GM12878 (cell line): ENCODE data around the gene MINDY3.

Experiments used
- CBFB ChIP-seq: IDR thresholded peaks from 2 replicates; pipeline ENCODE4 v1.6.1; 2016; ENCODE audit warnings: antibody characterized with exemption, low read depth
- CHD1 ChIP-seq: IDR thresholded peaks from 2 replicates; pipeline ENCODE4 v1.6.1; 2012; ENCODE audit warnings: low read depth, low read length, improper control_type of control experiment
- LARP7 ChIP-seq: fragments of 450-650 bp; IDR thresholded peaks from 2 replicates; pipeline ENCODE4 v1.6.1; 2017; ENCODE audit warnings: mild to moderate bottlenecking
- MXI1 ChIP-seq: fragments of 150-350 bp; IDR thresholded peaks from 2 replicates; pipeline ENCODE4 v1.6.1; 2011; ENCODE audit warnings: low read depth, mild to moderate bottlenecking, inconsistent platforms, low read length, improper control_type of control experiment
- PAX8 ChIP-seq: fragments of 450-650 bp; IDR thresholded peaks from 2 replicates; pipeline ENCODE4 v1.6.1; 2017; ENCODE audit warnings: mild to moderate bottlenecking, moderate library complexity
- RAD21 ChIP-seq: IDR thresholded peaks from 2 replicates; pipeline ENCODE4 v1.6.1; 2011; ENCODE audit warnings: mild to moderate bottlenecking, low read depth, low read length, moderate library complexity; ENCODE audit not compliant: insufficient read depth
- ZBED1 ChIP-seq: IDR thresholded peaks from 2 replicates; pipeline ENCODE4 v1.6.1; 2016; ENCODE audit warnings: borderline replicate concordance
- ZNF274 ChIP-seq: IDR thresholded peaks from one replicate; pipeline ENCODE4 v1.8.0; 2011; ENCODE audit not compliant: insufficient read length, insufficient read depth
- TF ChIP-seq, protein P1 (sequence below), 3 experiments: IDR thresholded peaks in 2 of 3; conservative IDR thresholded peaks in 1 of 3; 2 replicates each; pipeline ENCODE4 v1.5.1; 2011; ENCODE audit warnings: low read depth in 3 of 3, low read length in 3 of 3, mild to moderate bottlenecking in 3 of 3, control low read depth in 2 of 3, moderate library complexity in 2 of 3, inconsistent platforms in 1 of 3, mixed read lengths in 1 of 3; ENCODE audit not compliant: control insufficient read depth in 2 of 3, insufficient read depth in 1 of 3; ENCODE audit errors: extremely low read depth in 1 of 3
- TF ChIP-seq, protein P2 (sequence below): IDR thresholded peaks from 2 replicates; pipeline ENCODE4 v1.6.1; 2012; ENCODE audit warnings: low read depth, low read length, improper control_type of control experiment
- TF ChIP-seq, protein P3 (sequence below): IDR thresholded peaks from 2 replicates; pipeline ENCODE4 v1.6.1; 2011; ENCODE audit warnings: borderline replicate concordance, low read depth, mild to moderate bottlenecking, moderate library complexity, low read length; ENCODE audit not compliant: insufficient read depth, poor library complexity, severe bottlenecking

DNA sequence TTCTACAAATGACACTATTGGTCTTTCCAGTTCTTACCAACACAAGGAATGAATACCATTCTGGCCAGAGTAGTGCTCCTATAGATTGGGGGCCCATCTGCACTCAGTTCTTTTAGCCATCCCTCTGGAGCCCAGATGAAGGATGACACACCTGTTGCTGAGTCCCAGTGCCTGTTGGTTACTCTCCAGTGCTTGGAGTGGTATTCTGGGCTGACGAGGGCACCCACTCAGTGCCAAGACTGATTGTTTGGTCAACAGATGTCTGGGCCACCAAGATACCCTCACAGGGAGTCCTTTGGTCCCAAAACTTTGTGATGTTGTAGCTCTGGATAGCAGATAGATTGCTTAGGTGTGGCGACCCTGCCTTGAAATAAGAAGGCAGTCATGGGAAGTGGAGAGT is 116.9 kb downstream of the MINDY3 start:
- TF ChIP-seq ZBED1 = no peak
- TF ChIP-seq MXI1 = no peak
- TF ChIP-seq, protein P1, sequence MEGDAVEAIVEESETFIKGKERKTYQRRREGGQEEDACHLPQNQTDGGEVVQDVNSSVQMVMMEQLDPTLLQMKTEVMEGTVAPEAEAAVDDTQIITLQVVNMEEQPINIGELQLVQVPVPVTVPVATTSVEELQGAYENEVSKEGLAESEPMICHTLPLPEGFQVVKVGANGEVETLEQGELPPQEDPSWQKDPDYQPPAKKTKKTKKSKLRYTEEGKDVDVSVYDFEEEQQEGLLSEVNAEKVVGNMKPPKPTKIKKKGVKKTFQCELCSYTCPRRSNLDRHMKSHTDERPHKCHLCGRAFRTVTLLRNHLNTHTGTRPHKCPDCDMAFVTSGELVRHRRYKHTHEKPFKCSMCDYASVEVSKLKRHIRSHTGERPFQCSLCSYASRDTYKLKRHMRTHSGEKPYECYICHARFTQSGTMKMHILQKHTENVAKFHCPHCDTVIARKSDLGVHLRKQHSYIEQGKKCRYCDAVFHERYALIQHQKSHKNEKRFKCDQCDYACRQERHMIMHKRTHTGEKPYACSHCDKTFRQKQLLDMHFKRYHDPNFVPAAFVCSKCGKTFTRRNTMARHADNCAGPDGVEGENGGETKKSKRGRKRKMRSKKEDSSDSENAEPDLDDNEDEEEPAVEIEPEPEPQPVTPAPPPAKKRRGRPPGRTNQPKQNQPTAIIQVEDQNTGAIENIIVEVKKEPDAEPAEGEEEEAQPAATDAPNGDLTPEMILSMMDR (IDR thresholded peaks at IDR 0.05 in 2 of 3, conservative IDR thresholded peaks at IDR 0.05 in 1 of 3; ENCODE audit: control insufficient read depth in 2 of 3, extremely low read depth in 1 of 3, insufficient read depth in 1 of 3, low read depth in 3 of 3, low read length in 3 of 3) = no peak
- TF ChIP-seq PAX8 = no peak
- no peak for TF ChIP-seq LARP7
- TF ChIP-seq, protein P2, sequence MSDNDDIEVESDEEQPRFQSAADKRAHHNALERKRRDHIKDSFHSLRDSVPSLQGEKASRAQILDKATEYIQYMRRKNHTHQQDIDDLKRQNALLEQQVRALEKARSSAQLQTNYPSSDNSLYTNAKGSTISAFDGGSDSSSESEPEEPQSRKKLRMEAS = no peak
- TF ChIP-seq, protein P3, sequence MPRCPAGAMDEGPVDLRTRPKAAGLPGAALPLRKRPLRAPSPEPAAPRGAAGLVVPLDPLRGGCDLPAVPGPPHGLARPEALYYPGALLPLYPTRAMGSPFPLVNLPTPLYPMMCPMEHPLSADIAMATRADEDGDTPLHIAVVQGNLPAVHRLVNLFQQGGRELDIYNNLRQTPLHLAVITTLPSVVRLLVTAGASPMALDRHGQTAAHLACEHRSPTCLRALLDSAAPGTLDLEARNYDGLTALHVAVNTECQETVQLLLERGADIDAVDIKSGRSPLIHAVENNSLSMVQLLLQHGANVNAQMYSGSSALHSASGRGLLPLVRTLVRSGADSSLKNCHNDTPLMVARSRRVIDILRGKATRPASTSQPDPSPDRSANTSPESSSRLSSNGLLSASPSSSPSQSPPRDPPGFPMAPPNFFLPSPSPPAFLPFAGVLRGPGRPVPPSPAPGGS = no peak
- TF ChIP-seq CBFB = no peak
- no peak for TF ChIP-seq RAD21
- TF ChIP-seq ZNF274 = no peak
- TF ChIP-seq CHD1 = no peak
